Activated naive CD8-positive, alpha-beta T cell treated with anti-CD3 and anti-CD28 coated beads, Interleukin-2, amount 10 ng/mL, durations not matched to agents 7 days and 5 days (primary cell): Measurements from ENCODE around the gene APOBEC3G. TPM values are rescaled to one million over a fixed set of nuclear protein-coding genes. Genes with fewer than 3 reads are reported as not detected.

ENCODE experiments used
- ATAC-seq: fragments of 150-1000 bp; cut with Tn5 transposase; one replicate; pipeline ENCODE4 v1.10.0; 2021; ENCODE audit warnings: low read depth, moderate library complexity
- POLR2A ChIA-PET: fragments of 350-600 bp; sonication (Branson Sonifier 250); formaldehyde crosslinking; loops from one replicate; lab custom pipeline; 2021; ENCODE audit warnings: antibody characterized with exemption; lab: Charles Lee
- DNase-seq: peaks from one replicate; pipeline ENCODE4 v3.0.0; 2021
- H3K27ac Mint-ChIP-seq: one replicate; pipeline ENCODE4 v1.8.0; 2022; ENCODE audit warnings: mild to moderate bottlenecking, mixed read lengths
- H3K27me3 Mint-ChIP-seq: one replicate; pipeline ENCODE4 v1.8.0; 2022; ENCODE audit warnings: mild to moderate bottlenecking, moderate library complexity, mixed read lengths
- H3K36me3 Mint-ChIP-seq: one replicate; pipeline ENCODE4 v1.8.0; 2021; ENCODE audit warnings: mild to moderate bottlenecking, mixed read lengths
- H3K4me1 Mint-ChIP-seq: one replicate; pipeline ENCODE4 v1.8.0; 2021; ENCODE audit warnings: mixed read lengths
- H3K4me3 Mint-ChIP-seq: one replicate; pipeline ENCODE4 v1.8.0; 2022; ENCODE audit warnings: mild to moderate bottlenecking, moderate library complexity, mixed read lengths
- H3K9me3 Mint-ChIP-seq: one replicate; pipeline ENCODE4 v1.8.0; 2021; ENCODE audit warnings: mixed read lengths
- total RNA-seq, 2 experiments: library from RNA; stranded (reverse); gene quantifications; one replicate each; pipeline ENCODE4 v1.2.3, GENCODE V29; 2021

APOBEC3G gene
- total RNA-seq, 2 experiments from 2014 or later, result 116 to 118 TPM

DNA sequence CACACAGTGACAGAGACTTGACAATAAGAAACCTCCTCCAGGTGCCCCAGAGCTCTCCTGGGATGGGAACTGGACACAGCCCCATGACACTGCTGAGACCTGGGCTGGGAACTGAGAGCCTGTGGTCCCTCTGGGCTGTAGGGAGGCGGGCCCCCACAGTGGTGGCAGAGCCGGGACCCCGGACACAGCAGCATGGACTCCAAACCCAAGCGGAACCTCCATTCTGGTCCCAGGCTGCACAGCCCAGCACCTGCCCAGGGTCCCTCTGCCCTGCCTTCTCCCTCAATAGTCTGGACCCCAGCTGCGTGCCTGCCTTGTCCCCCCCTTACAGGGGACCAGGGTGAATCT lies 11.6 kb downstream of the APOBEC3G start:
- H3K27me3 Mint-ChIP-seq, result no peaks in the 10 kb centered on the region
- H3K4me3 Mint-ChIP-seq, result no peak overlapping the region
- H3K4me1 Mint-ChIP-seq, result peaks cover 75% of the 10 kb centered on the region
- H3K36me3 Mint-ChIP-seq, result peaks cover 21% of the 10 kb centered on the region
- no peak for ATAC-seq
- POLR2A ChIA-PET, result interaction anchor here (1.0 to 5.2 kb wide), 4 partner anchors 8 to 73 kb away, joined by 3 to 22 read pairs (median 9); partner anchors contain the start of genes APOBEC3G and APOBEC3H
- DNase-seq, result no peak
- H3K27ac Mint-ChIP-seq, result peak overlapping the region; percentile 89
- no peaks in the 10 kb centered on the region for H3K9me3 Mint-ChIP-seq

- ATAC-seq (no peak), DNase-seq (no peak)
- Mint-ChIP-seq H3K27me3 (no peaks in the 10 kb centered on the region), H3K36me3 (peaks cover 20% of the 10 kb centered on the region), H3K4me1 (peaks cover 82% of the 10 kb centered on the region), H3K27ac (peak overlapping the region; percentile 89), H3K4me3 (peak overlapping the region; percentile 75), H3K9me3 (no peaks in the 10 kb centered on the region)
- POLR2A ChIA-PET, result interaction anchor here (0.5 to 5.2 kb wide), 4 partner anchors 9 to 24 kb away, joined by 3 to 22 read pairs (median 9); partner anchors contain the start of gene APOBEC3G
Observed at GRCh38 chr22:39089928-39090327, 12.9 kb downstream of the APOBEC3G start.

- Mint-ChIP-seq H3K27me3 (no peaks in the 10 kb centered on the region), H3K9me3 (no peaks in the 10 kb centered on the region), H3K4me3 (peak overlapping the region; percentile 75), H3K36me3 (peaks cover 15% of the 10 kb centered on the region), H3K4me1 (peaks cover 85% of the 10 kb centered on the region), H3K27ac (peak overlapping the region; percentile 89)
- peak; percentile 88 for ATAC-seq
- peak; percentile 87 for DNase-seq
- POLR2A ChIA-PET, result interaction anchor here (0.5 to 5.2 kb wide), 6 partner anchors 8 to 42 kb away, joined by 3 to 22 read pairs (median 5); partner anchors contain the start of gene APOBEC3G
Observed at GRCh38 chr22:39090426-39091064, 13.5 kb downstream of the APOBEC3G start.

DNA sequence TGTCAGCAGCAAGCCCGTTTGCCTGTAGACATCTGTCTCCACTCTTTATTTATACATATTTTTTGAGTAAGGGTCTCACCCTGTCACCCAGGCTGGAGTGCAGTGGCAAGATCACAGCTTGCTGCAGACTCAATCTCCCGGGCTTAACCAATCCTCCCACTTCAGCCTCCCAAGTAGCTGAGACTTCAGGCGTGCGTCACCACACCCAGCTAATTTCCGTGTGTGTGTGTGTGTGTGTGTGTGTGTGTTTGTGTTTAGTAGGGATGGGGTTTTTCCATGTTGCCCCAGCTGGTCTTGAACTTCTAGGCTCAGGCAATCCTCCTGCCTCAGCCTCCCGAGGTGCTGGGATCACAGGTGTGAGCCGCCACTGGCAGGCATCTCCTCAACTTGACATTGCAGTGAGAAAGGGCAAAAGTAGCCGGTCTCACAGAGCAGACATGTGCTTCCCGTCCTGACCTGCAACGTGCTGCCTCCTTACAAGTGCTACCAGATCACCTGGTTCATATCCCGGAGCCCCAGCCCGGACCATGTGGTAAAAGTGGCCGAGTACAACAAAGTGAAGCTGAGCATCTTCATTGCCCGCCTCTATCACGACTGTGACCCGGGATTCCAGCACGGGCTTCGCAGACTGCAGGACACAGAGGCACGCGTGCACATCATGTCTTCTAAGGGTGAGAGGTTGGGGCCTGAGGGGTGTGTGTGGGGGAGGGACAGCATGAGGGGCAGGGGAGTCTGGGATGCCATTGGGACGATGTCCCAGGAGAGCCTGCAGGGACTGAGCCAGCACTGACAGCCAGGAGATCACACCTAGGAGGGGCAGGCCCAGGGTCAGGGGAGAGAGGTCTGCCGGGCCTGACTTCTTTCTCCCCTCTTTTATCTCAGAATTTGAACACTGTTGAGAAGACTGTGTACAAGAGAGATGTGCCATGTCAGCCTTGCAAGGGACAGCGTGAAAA lies 14.3 kb downstream of the APOBEC3G start:
- Mint-ChIP-seq H3K9me3 (no peaks in the 10 kb centered on the region), H3K36me3 (peaks cover 7% of the 10 kb centered on the region), H3K4me1 (peaks cover 87% of the 10 kb centered on the region), H3K4me3 (peak overlapping the region; percentile 75), H3K27ac (peak overlapping the region; percentile 89), H3K27me3 (no peaks in the 10 kb centered on the region)
- no peak for DNase-seq
- no peak for ATAC-seq
- POLR2A ChIA-PET, result interaction anchor here (0.7 to 3.5 kb wide), 5 partner anchors 14 to 106 kb away, joined by 3 to 14 read pairs (median 3); partner anchors contain the start of gene APOBEC3G

DNA sequence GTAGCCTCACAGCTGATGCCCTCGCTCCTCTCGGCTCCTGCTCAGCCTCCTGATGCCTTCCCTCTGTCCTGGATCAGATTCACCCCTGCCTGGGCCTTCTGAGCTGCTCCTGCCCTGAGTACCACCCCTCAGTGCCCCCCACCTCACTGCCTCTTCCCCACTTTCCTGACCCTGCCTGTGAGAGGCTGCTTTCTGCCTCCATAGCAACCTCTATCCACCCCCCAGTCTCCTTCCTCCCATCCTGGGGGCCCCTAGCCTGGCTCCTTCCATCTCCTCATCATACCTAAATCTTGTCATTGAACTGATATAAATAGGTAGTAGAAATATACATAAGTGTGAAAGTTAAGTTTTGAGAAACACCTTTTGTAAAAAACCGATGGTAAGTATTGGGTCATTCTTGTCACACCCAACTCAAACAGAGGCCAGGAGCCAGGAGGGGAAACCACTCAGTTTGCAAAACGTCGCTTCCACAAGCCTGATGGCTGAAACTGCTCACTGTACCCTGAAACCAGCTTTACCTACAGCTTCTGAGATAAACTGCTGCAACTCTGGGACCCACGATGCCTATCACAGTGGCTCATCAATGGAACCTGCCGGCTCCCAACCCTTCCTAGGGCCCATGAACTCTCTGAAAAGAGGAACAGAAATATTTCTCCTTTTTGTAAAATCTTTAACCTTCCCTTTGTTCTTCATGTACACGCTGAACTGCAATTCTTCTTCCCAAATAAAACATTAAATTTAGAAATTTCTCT lies 15.2 kb downstream of the APOBEC3G start:
- peak overlapping the region; percentile 75 for H3K4me3 Mint-ChIP-seq
- H3K9me3 Mint-ChIP-seq, result no peaks in the 10 kb centered on the region
- ATAC-seq, result no peak
- DNase-seq, result no peak
- H3K27me3 Mint-ChIP-seq, result no peaks in the 10 kb centered on the region
- H3K27ac Mint-ChIP-seq, result peak overlapping the region; percentile 89
- peaks cover 82% of the 10 kb centered on the region for H3K4me1 Mint-ChIP-seq
- H3K36me3 Mint-ChIP-seq, result peaks cover 4% of the 10 kb centered on the region
- POLR2A ChIA-PET, result interaction anchor here (1.1 to 1.7 kb wide), 2 partner anchors 26 to 76 kb away, joined by 3 to 6 read pairs; no protein-coding TSS in a partner anchor

GRCh38 chr22:39094717-39095389 lies 17.8 kb downstream of the APOBEC3G start:
- peaks cover 4% of the 10 kb centered on the region for H3K36me3 Mint-ChIP-seq
- DNase-seq (no peak), ATAC-seq (no peak)
- H3K9me3 Mint-ChIP-seq, result no peaks in the 10 kb centered on the region
- peak overlapping the region; percentile 56 for H3K4me3 Mint-ChIP-seq
- no peaks in the 10 kb centered on the region for H3K27me3 Mint-ChIP-seq
- peaks cover 78% of the 10 kb centered on the region for H3K4me1 Mint-ChIP-seq
- POLR2A ChIA-PET, result interaction anchor here (0.9 to 2.3 kb wide), 6 partner anchors 10 to 225 kb away, joined by 4 to 11 read pairs (median 4); partner anchors contain the start of genes APOBEC3G and RPL3
- H3K27ac Mint-ChIP-seq, result peak overlapping the region; percentile 96

GRCh38 chr22:39095971-39096370 lies 18.9 kb downstream of the APOBEC3G start:
- POLR2A ChIA-PET, result interaction anchor here (0.6 to 2.3 kb wide), 3 partner anchors 10 to 19 kb away, joined by 3 to 11 read pairs (median 4); partner anchors contain the start of gene APOBEC3G
- Mint-ChIP-seq H3K4me1 (peaks cover 70% of the 10 kb centered on the region), H3K36me3 (peaks cover 11% of the 10 kb centered on the region), H3K27me3 (no peaks in the 10 kb centered on the region), H3K4me3 (peak overlapping the region; percentile 56), H3K9me3 (no peaks in the 10 kb centered on the region), H3K27ac (peak overlapping the region; percentile 96)
- DNase-seq, result no peak
- ATAC-seq, result no peak

GRCh38 chr22:39097098-39098020 lies 20.3 kb downstream of the APOBEC3G start, which contains the start of gene APOBEC3H:
Gene APOBEC3H, plus strand, starts transcription at chr22:39097244. Its CDS starts 3,035 bp downstream, at chr22:39100279.
- Mint-ChIP-seq H3K9me3 (no peaks in the 10 kb centered on the region), H3K4me1 (peaks cover 59% of the 10 kb centered on the region), H3K27me3 (no peaks in the 10 kb centered on the region), H3K27ac (peak within 1 kb of the TSS; percentile 96), H3K36me3 (peaks cover 18% of the 10 kb centered on the region), H3K4me3 (peak within 1 kb of the TSS; percentile 88)
- peak; percentile 59 for ATAC-seq
- DNase-seq, result no peak
- POLR2A ChIA-PET, result interaction anchor here (0.6 to 2.3 kb wide), 5 partner anchors 9 to 222 kb away, joined by 3 to 22 read pairs (median 3); partner anchors contain the start of gene RPL3

- Mint-ChIP-seq H3K4me3 (peak overlapping the region; percentile 88), H3K36me3 (peaks cover 21% of the 10 kb centered on the region), H3K27ac (peak overlapping the region; percentile 85), H3K4me1 (peaks cover 52% of the 10 kb centered on the region), H3K27me3 (no peaks in the 10 kb centered on the region), H3K9me3 (no peaks in the 10 kb centered on the region)
- DNase-seq (no peak), ATAC-seq (no peak)
- POLR2A ChIA-PET, result interaction anchor here (1.3 to 2.3 kb wide), 3 partner anchors 10 to 221 kb away, joined by 3 to 22 read pairs (median 9); partner anchors contain the start of gene RPL3
Observed at GRCh38 chr22:39098026-39098425, 21.0 kb downstream of the APOBEC3G start.

DNA sequence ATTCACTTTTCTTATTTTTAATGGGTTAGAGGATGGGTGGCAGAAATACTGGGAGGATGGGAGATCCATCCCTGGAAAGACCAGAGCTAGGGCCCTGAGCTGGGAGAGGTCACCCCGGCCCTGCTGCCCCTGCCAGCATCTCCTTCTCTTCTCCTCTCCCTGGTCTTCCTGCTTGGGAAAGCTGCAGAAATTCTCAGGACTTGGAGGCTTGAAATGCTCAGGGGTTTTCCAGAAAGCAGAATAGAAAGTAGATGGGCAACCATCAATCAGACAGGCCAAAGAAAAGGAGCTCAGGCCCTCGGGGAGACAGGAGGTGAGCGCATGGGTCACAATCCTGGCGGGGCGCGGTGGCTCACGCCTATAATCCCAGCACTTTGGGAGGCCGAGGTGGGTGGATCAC lies 21.5 kb downstream of the APOBEC3G start:
- Mint-ChIP-seq H3K4me3 (peak overlapping the region; percentile 88), H3K27ac (peak overlapping the region; percentile 80), H3K9me3 (no peaks in the 10 kb centered on the region), H3K36me3 (peaks cover 24% of the 10 kb centered on the region), H3K4me1 (peaks cover 51% of the 10 kb centered on the region), H3K27me3 (no peaks in the 10 kb centered on the region)
- ATAC-seq (no peak), DNase-seq (no peak)
- POLR2A ChIA-PET, result interaction anchor here (1.3 to 2.3 kb wide), 3 partner anchors 10 to 221 kb away, joined by 3 to 22 read pairs (median 9); partner anchors contain the start of gene RPL3

DNA sequence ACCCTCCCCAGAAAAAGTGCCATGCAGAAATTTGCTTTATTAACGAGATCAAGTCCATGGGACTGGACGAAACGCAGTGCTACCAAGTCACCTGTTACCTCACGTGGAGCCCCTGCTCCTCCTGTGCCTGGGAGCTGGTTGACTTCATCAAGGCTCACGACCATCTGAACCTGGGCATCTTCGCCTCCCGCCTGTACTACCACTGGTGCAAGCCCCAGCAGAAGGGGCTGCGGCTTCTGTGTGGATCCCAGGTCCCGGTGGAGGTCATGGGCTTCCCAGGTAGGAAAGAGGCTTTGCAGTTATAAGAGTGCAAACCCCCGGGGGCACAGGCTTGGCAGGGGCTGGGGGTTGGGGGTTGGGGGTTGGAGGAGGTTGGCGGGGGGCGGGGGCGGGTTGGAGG lies 24.2 kb downstream of the APOBEC3G start:
- DNase-seq (no peak), ATAC-seq (no peak)
- H3K9me3 Mint-ChIP-seq, result no peaks in the 10 kb centered on the region
- H3K4me3 Mint-ChIP-seq, result no peak overlapping the region
- no peaks in the 10 kb centered on the region for H3K27me3 Mint-ChIP-seq
- POLR2A ChIA-PET, result no interaction called here
- no peak overlapping the region for H3K27ac Mint-ChIP-seq
- H3K4me1 Mint-ChIP-seq, result peaks cover 31% of the 10 kb centered on the region
- peaks cover 25% of the 10 kb centered on the region for H3K36me3 Mint-ChIP-seq
